ENCODE measurements around the gene COX4I2. TPM values are rescaled to one million over a fixed set of nuclear protein-coding genes. Genes with fewer than 3 reads are reported as not detected.

COX4I2 gene
- total and polyA plus RNA-seq, 2 of the 4 experiments (the other 2 are of a cell fraction), result not detected

DNA sequence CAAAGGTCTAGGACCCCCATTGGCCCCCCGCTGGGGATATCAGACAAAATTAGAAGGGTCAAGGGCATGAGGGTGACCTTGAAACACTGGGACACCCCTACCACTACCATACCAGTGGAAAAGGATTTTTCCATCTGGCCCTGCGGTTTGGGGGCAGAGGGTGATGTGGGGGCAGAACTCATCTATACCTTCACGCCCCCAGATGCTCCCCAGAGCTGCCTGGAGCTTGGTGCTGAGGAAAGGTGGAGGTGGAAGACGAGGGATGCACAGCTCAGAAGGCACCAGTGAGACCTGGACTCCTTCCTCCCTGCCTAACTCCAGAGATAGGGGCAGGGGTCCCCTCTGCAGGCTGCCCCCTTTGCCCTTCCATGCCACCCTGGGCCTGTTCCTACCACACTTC, 1.1 kb downstream of the COX4I2 start:
- DNase-seq, result no peak
- Histone ChIP-seq H3K56ac (ENCODE audit: extremely low read depth, insufficient read depth, low read length) (no peak overlapping the region), H4K91ac (ENCODE audit: insufficient read depth, low read depth, low read length) (no peak overlapping the region), H3K79me1 (ENCODE audit: low read depth in 1 of 2, low read length in 2 of 2) (no peaks in the 10 kb centered on the region), H2AK9ac (replicated peaks; ENCODE audit: low read depth, low read length, poor library complexity) (no peak overlapping the region), H3K27me3 (ENCODE audit: control insufficient read depth, insufficient read depth, low read length) (peaks cover 21% of the 10 kb centered on the region), H3K4me1 (ENCODE audit: control insufficient read depth, insufficient read depth, low read length) (no peaks in the 10 kb centered on the region; the same call in 1 of the 2 replicates), H3K18ac (ENCODE audit: low read depth, low read length) (no peak overlapping the region), H3K4me3 (ENCODE audit: insufficient read depth, low read depth, low read length) (no peak overlapping the region), H3K14ac (replicated peaks; ENCODE audit: low read depth, low read length) (no peak overlapping the region), H3K9me3 (ENCODE audit: control insufficient read depth, insufficient read depth, low read length) (no peaks in the 10 kb centered on the region), H2BK15ac (ENCODE audit: low read depth, low read length) (no peak overlapping the region), H2AFZ (replicated peaks; ENCODE audit: low read length, poor library complexity) (no peak overlapping the region), H2AK5ac (ENCODE audit: low read depth, low read length) (no peak overlapping the region), H3K27ac (ENCODE audit: insufficient read depth, low read length) (no peak overlapping the region), H3K4me2 (ENCODE audit: low read depth, low read length) (no peak overlapping the region), H3K4ac (ENCODE audit: low read depth, low read length) (no peak overlapping the region), H3K9me1 (ENCODE audit: insufficient read depth, low read length) (no peaks in the 10 kb centered on the region), H4K5ac (ENCODE audit: low read depth, low read length) (no peak overlapping the region), H3K9ac (ENCODE audit: low read depth, low read length) (no peak overlapping the region), H4K8ac (ENCODE audit: low read depth in 2 of 2, low read length in 2 of 2) (no peak overlapping the region), H2BK120ac (ENCODE audit: low read depth, low read length) (no peak overlapping the region), H2BK20ac (ENCODE audit: low read depth, low read length) (no peak overlapping the region), H2BK5ac (ENCODE audit: low read depth, low read length, poor library complexity, severe bottlenecking) (no peak overlapping the region), H3K36me3 (ENCODE audit: control insufficient read depth, insufficient read depth, low read length) (no peaks in the 10 kb centered on the region), H4K20me1 (ENCODE audit: insufficient read depth, low read length) (no peaks in the 10 kb centered on the region), H3K23ac (ENCODE audit: low read depth, low read length) (no peak overlapping the region)
- POLR2A ChIA-PET (ENCODE audit: unreplicated experiment), result interaction anchor here (0.6 kb wide), 1 partner anchor 103 kb away, joined by 5 read pairs; no protein-coding TSS in a partner anchor
- no CpG with 5 or more reads among the region's 4 CpGs for WGBS, 2 experiments (ENCODE audit: extremely low coverage in 2 of 2, insufficient read length in 1 of 2)
- no TSS peak for BruUV-seq (replicated peaks)
- no peak for ATAC-seq (ENCODE audit: low read depth)
- dilution Hi-C loops (cut with HindIII; ENCODE audit: low sequenced_read_pairs, unreplicated experiment), result no loop called here
- TF ChIP-seq MAFK (IDR thresholded peaks at IDR 0.05; ENCODE audit: low read depth, low read length) (no peak), SMC3 (IDR thresholded peaks at IDR 0.05; ENCODE audit: low read depth, low read length) (no peak), NFE2L2 (IDR thresholded peaks at IDR 0.05; ENCODE audit: low read depth, low read length) (no peak)
- TF ChIP-seq, protein P1, sequence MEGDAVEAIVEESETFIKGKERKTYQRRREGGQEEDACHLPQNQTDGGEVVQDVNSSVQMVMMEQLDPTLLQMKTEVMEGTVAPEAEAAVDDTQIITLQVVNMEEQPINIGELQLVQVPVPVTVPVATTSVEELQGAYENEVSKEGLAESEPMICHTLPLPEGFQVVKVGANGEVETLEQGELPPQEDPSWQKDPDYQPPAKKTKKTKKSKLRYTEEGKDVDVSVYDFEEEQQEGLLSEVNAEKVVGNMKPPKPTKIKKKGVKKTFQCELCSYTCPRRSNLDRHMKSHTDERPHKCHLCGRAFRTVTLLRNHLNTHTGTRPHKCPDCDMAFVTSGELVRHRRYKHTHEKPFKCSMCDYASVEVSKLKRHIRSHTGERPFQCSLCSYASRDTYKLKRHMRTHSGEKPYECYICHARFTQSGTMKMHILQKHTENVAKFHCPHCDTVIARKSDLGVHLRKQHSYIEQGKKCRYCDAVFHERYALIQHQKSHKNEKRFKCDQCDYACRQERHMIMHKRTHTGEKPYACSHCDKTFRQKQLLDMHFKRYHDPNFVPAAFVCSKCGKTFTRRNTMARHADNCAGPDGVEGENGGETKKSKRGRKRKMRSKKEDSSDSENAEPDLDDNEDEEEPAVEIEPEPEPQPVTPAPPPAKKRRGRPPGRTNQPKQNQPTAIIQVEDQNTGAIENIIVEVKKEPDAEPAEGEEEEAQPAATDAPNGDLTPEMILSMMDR (conservative IDR thresholded peaks at IDR 0.05; ENCODE audit: low read depth, low read length), result no peak
- CTCF ChIA-PET, result no interaction called here
- in situ Hi-C loops (cut with MboI; ENCODE audit: low sequenced_read_pairs), result no loop called here
- intact Hi-C loops (cut with micrococcal nuclease), result no loop called here
